Mucosa of gallbladder (tissue), 1 donor: ENCODE measurements around the gene PDGFA. TPM values are rescaled to one million over a fixed set of nuclear protein-coding genes. Genes with fewer than 3 reads are reported as not detected.
"Not testable (repeated sequence)": the region's sequence is repeated elsewhere in the genome, so short reads cannot be mapped to it uniquely, and the experiment has no call there.

Experiments
- DNase-seq: peaks from one replicate; pipeline ENCODE4 v3.0.0-alpha.2; 2020; ENCODE audit warnings: low spot score
- total RNA-seq: library from RNA; stranded (reverse); gene quantifications from one replicate; pipeline ENCODE4 v1.2.1, GENCODE V29; 2021
- donor health status: DM: no; HTN: no; CAD: no.

PDGFA gene
- total RNA-seq, 1 donor from 2014 or later: 51.2 TPM

DNA sequence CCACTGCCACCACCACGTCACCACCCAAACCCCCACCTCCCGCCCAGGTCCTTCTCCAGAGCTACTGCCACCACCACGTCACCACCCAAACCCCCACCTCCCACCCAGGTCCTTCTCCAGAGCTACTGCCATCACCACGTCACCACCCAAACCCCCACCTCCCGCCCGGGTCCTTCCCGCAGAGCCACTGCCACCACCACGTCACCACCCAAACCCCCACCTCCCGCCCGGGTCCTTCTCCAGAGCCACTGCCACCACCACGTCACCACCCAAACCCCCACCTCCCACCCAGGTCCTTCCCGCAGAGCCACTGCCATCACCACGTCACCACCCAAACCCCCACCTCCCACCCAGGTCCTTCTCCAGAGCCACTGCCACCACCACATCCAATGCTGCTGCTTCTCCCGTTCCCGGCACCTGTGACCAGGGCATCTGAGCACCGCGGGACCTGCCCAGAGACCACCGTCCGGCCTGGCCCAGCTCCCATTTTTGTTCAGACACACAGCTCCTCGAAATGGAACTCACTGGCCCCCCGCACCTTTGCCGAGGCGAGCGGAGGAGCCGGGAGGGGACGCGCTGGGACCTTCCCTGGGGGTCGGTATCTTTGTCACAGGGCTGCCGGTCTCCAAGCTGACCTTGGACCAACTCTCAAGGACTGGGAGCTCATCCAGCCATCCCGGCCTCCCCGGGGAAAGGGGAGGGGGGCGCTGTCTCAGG, 32.7 kb upstream of the PDGFA start:
- DNase-seq: not testable (repeated sequence)

DNA sequence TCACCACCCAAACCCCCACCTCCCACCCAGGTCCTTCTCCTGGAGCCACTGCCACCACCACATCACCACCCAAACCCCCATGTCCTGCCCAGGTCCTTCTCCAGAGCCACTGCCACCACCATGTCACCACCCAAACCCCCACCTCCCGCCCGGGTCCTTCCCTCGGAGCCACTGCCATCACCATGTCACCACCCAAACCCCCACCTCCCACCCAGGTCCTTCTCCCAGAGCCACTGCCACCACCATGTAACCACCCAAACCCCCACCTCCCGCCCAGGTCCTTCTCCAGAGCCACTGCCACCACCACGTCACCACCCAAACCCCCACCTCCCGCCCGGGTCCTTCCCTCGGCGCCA, 31.9 kb upstream of the PDGFA start:
- DNase-seq: not testable (repeated sequence)

DNA sequence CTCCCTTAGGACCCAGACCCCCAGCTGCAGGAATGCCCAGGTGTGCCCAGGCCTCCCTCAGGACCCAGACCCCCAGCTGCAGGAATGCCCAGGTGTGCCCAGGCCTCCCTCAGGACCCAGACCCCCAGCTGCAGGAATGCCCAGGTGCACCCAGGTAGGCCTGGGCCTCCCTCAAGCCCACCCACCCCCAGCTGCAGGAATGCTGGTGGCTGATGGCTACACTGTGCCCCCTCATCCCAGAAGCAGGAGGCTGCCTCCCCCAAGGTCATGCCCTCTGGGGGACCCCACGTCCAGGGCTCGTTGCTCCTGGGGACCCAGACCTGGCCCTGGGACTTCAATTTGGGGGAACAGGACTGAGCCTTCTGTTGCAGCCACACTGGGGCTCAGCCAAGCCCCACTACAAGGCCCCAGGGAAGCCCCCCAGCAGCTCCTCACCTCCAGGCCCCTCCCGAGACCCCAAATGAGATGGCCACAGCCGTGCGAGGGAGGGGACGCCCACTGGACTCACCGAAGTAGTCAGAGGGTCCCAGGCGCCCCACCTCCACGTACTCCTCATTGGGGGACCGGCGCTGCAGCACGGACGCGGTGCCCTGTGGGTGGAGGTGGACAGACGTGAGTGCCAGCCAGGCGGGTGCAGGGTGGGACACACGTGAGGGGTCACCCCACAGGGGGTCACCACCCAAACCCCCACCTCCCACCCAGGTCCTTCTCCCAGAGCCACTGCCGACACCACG, 31.4 kb upstream of the PDGFA start:
- no peak for DNase-seq

DNA sequence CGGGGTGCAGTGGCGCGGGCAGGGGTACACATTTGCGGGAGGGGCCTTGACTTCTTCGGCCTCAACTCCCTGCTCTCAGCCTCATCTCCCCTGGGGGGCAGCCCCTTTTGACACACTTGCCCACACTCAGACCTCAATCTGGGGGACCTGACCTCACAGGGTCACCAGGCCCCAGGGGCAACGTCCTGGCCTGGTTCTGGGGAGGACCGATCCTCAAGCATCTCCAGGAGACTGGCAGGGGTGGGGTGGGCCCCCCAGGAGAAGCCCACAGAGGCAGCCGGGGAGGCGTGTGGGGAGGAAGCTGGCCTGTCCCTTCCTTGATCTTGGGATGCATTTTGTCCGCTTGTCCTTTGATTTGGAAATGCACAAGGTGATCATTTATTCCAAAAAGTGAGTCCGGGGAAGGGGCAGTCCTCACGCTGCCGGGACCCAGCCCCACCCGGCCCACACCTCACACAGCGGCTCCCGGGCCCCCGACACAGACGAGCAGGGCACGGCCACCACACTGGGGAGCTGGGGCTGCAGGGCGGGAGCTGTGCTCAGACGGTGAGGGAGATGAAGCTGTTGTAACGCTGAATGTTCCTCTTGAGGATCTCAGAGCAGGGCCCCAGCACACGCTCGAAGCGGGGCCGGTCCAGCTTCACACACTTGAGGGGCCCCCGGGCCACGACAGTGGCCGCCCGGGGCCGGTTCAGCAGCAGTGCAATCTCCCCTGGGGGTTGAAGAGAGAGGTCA, 30.4 kb upstream of the PDGFA start:
- DNase-seq: no peak

DNA sequence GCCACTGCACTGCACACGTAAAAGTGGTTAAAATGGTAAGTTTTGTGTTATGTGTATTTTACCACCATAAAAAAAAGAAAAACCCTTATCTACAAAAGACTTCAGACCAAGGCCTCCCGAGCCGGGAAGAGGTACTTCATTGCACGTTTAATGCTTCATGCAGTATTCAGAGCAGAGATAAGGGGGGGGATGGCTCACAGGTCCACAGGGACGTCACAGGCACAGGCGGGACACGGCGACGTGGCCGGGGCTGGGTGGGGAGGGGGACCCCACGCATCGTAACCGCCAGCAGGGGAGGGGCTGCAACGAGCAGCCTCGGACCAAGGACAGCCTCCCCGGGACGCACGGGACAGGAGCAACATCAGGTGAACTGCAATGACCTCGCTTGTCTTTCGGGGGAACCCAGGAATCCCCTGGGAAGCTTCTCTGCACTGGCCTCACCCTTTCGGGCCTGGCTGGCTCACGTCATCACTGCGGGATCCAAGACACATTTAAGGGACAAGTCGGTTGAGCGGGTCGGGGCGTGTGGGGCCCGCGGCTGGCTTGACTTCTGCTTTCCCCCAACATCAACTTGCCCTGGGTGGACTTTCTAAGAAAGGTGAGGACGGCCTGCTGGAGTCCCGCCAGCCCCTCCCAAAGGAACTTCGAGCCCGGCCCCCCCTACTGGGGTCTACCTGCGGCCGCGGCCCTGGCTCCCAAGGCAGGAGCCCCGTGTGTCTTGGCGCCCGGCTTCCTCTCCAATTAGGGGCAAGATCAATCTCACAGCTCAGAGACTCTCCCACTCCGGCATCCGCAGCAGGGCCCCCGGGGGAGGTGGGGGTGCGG, 29.6 kb upstream of the PDGFA start:
- DNase-seq: no peak

DNA sequence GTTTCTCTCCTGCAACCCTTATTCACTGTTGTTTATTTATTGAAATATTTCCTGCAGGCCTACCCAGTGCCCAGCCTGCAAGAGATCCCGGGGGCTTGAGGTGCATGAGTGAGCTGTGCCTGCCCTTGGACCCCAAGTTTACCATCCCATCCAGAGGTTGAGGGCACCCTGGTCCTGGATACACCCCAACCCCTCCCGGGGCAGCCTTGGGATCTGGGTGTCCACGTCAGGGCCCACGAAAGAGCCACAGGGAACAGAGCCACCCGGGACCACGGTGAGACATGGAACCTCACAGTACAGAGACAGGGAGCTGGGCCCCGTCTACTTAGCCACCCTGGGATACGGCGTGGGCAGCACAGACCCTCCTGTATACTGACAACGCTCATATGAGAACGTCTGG, 28.8 kb upstream of the PDGFA start:
- DNase-seq: no peak

DNA sequence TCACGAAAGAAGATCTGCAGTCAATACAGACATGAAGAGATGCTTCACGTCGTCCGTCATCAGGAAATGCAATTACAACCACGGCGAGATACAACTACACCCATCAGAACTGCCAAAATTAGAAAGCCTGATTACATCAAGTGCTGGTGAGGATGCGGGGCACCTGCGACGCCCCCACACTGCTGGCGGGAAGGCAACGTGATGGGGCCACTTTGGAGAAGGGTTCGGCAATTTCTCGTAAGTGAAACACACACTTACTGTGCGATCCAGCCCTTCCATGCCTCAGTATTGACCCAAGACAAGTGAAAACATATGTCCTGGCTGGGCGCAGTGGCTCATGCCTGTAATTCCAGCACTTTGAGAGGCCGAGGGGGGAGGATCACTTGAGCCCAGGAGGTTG, 25.8 kb upstream of the PDGFA start:
- no peak for DNase-seq

DNA sequence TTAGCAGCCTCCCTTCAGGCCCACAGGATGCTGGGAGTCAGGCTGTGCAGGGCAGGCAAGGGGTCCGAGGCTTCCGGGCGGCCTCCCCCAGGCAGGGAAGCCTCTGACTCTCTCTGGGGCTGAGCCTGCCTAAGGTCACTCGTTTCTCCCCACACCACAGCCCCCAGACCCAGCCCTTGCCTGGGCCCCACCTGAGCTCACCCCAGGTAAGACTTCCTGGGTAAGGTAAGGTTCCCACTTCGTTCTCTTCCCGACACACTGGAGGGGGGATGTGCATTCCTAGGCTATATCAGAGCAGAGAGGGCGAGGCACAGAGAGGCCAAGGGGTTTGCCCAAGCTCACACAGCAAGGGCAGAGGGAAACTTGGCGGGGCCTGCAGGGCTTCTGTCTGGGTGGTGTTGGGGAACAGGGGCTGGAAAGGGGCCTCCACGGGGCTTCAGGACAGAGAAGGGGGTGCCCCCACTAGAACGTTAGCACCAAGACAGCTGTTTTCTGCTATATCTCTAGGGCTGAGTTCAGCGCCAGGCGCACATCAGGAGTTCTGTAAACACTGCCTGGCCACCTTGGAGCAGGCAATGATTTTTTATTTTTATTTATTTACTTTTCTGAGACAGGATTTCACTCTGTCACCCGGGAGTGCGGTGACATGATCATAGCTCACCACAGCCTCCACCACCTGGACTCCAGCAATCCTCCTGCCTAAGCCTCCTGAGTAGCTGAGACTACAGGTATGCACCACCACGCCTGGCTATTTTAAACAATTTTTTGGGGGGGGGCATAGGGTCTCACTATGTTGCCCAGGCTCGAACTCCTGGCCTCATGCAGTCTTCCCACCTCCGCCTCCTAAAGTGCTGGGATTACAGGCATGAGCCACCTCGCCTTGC, 24.9 kb upstream of the PDGFA start:
- no peak for DNase-seq

DNA sequence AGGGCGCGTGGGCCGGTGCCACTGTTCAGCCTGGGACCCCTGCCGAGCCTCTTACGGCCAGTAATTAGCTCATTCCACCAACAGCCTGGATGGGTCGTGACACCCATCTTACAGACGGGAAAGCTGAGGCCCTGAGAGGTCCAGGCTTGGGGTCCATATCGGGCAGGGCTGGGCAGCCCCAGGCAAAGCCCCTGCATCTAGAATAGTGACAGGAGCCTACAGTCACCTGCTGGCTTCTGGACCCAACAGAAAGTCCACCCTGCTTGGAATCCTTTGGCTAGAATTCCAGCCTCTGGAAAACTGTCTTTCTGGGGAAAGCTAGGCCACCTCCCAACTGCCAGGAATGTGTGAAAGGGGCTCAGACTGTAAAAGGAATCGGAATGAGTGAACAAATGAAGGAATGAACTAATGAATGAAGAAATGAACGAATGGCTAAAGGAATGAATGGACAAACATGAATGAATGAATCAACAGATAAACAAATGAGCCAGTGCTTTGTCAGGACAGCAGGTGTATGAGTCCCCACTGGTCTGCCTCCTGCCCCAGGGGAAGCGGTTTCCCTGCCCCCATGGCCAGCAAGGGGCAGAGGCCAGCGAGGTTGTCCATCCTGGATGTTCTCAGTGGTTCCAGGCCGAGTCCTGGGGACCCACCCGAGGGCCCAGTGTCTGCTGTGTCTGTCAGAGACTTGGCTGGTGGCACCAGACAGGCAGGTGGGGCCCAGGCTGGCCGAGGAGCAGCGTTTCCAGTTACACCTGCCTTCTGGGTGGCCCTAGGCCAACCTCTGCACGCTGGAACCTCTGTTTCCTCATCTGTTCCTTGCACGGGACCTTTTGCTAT, 24.1 kb upstream of the PDGFA start:
- DNase-seq: no peak

DNA sequence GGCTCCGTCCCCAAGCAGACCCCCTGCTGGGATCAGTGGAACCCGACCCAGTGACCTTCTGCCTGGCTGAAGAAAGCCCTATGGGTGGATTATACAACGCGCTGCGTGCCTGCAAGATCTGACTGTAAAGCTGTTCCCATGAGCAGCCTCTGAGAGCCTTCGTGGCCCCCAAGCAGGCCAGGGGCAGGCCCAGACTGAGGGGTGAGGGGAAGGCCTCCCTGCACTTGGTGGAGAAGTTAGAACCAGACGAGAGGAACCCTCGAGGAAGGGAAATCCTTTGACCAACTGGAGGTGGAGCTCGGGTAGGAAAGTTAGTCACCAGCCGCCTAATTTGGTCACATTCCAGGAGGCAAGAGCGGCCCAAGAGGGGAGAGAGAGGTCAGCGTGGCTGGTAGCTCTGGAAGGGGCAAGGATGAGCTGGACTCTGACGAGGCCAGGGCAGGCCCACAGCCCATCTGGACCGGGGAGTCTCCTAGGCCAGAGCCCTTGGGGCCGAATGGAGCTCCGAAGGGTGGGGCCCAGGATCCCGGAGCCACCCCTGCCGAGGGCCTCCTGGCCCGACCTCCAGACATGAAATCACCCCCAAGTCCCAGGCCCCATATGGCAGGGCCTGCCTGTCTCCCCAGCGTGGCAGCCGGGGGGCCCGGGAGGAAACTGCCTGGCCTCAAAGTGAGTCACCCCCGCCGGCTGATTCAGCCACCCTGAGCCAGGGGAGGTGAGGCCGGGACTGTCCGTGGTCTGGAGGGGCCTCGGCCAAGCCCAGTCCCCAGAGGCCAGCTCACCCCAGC, 23.3 kb upstream of the PDGFA start:
- no peak for DNase-seq

DNA sequence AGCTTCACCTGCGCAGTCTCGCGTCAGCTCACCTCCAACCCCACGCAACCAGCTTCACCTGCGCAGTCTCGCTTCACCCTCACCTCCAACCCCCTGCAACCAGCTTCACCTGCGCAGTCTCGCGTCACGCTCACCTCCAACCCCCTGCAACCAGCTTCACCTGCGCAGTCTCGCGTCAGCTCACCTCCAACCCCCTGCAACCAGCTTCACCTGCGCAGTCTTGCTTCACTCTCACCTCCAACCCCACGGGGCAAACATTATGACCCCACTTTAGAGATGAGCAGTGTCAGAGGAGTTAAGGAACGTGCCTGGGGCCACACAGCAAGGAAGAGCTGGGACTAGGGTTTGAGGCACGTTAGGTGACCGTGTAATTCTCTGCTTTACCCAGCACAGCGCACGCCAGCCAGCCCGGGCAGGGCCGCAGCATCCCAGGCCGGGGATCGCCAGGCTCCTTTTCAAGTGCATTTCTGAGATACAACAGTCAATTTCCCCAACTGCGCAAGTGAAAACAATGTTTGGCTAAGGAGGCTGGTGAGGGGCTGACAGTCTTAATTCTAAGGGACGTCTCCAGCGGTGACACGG, 22.6 kb upstream of the PDGFA start:
- no peak for DNase-seq

DNA sequence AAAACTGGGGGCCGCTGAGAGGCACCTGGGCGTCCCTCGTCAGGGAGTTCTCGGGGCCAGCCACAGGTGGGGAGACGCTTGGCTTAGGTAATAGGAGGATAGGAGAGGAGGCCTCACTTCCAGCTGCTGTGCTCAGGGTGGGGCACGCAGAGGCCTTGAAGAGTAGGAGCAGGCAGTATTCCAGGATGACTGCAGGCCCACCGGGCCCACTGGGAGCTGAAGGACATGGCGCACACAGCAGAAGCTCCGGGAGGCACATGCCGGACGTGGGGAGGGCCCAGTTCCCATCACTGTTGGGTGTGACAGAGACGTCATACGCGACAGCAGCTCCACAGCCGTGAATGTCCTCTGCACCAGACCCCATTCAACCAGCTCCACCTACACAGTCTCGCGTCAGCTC, 22.0 kb upstream of the PDGFA start:
- no peak for DNase-seq

DNA sequence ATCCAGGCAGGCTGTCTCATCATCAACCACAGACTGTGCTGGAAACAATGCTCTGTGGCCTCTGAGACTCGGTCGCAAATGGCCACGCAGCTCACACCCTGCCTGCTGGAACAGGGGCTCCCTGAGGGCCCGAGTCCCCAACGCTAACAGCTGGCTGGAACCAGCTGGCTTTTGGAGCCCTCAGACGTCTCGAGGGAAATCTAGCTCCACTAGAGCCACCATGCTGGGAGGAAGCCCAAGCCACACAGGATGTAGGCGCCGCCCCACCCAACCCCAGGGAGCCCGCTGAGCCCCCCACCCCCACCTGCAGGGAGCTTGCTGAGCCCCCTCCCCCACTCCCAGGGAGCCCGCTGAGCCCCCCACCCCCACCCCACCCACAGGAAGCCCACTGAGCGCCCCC, 21.4 kb upstream of the PDGFA start:
- no peak for DNase-seq

DNA sequence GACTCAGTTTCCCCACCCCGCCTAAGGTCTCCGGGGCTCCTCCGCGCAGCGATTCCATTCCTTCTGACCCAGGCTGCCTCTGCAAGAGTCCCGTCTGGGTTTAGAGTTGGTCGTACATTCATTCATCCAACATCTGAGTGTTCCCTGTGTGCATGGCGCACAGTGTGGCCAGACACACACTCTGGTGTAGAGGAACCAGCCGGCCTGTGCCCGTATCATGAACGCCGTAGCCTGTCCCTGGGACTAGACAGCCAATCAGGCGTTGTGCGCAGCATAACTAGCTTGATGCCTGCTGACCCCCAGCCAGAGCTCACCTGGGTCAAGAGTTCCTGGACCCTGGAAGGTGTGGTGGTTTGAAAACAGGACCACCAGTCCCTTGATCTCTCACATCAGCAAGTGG, 20.9 kb upstream of the PDGFA start:
- DNase-seq: no peak

DNA sequence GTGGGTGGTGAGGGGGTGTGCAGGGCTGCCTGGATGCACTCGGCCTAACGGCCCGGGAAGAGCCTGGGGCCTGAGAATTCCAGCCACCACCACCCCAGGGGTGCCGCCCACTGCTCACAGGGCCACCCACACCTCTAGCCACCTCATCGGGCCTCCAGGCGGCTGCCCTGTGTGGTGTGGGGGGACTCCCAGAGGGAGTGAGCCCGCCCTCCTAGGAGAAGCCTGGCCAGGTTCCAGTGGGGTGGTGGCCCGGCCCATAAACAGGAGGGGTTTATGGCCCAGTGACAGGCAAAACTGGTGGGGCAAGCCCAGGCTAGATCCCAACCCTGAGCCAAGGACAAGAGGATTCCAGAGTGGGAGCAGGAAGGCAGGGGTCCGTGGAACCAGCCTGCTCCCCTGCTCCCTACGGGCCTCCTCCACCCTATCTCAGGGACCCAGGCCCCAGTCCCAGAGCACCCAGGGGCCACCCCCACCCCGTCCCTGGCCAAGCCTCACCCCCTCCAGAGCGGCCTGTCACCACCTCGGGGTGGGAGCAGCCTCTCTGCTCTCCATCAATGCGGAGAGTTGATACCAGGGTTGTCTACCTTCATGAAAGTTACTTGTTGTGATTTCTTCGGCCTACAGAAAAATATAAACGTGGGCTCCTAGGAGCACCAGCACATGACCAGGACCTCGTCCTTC, 20.2 kb upstream of the PDGFA start:
- no peak for DNase-seq

DNA sequence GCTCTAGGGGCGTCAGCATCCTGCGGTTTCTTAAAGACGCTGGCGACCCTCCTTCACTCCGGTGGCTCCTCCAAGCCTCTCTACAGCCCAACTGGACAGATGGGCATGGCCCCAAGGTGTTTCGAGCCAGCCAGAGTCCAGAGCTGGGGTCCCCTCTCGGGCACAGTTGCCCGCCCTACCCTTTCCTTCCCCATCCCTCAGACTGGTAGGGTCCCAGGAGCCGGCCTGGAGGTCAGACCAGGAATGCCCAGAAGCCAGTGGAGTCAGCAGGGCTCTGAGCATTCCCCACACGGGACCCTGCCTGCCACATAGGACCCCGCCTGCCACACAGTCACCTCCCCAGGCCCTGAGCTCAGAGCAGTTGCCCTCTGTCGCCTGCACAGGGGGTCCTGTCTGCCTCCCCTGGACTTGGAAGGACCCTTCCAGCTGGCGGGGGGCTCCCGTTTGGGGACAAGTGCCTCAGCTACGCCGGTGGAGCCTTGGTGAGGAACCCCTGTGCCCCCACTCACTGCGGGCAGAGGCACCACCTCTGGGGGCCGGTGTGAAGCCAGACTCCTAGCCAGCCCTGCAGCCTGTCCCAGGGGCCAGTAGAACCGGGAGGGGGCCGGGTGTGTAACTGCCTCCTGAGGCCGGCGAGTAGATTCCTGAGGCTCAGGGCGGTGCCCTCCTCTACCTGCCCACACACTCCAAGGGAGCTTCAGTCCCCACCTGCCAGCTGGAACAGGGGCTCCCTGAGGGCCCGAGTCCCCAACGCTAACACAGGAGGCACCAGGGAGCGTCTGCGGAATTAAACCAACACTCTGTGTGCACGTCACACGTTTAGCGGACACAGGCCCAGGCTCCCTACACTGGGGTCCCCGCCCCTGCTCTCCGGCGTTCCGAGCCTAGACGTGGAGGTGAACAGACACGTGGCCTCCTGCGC, 19.4 kb upstream of the PDGFA start:
- DNase-seq: no peak
